Transverse colon (tissue), 4 donors: ENCODE measurements around the gene ZSWIM7. TPM values are rescaled to one million over a fixed set of nuclear protein-coding genes. Genes with fewer than 3 reads are reported as not detected.
A peak's percentile ranks its signal among the peaks of the same experiment; 100 is the strongest.

Experiments used
- DNase-seq: peaks from one replicate; pipeline ENCODE4 v3.0.0-alpha.2; 2019
- H3K27ac ChIP-seq, 4 donors: fragments of 200-600 bp; sonication (generic); 2 replicates each; pipeline ENCODE4 v1.5.1; 2016 to 2018; ENCODE audit warnings: inconsistent platforms in 4 of 4
- H3K27me3 ChIP-seq: fragments of 200-600 bp; sonication (generic); 2 replicates; pipeline ENCODE4 v1.5.1; 2017; ENCODE audit warnings: inconsistent platforms
- H3K36me3 ChIP-seq, 4 donors: fragments of 200-600 bp; sonication (generic); 2 replicates each; pipeline ENCODE4 v1.5.1; 2017 to 2019; ENCODE audit warnings: inconsistent platforms in 4 of 4
- H3K4me1 ChIP-seq, 4 donors: fragments of 200-600 bp; sonication (generic); 2 replicates each; pipeline ENCODE4 v1.5.1; 2017 to 2020; ENCODE audit warnings: inconsistent platforms in 4 of 4
- H3K4me3 ChIP-seq, 4 donors: fragments of 200-600 bp; sonication (generic); 1 replicate in 1 of 4; 2 replicates in 3 of 4; pipeline versions ENCODE4 v1.5.1 to v1.6.1; 2017 to 2019; ENCODE audit warnings: inconsistent platforms in 4 of 4
- H3K9me3 ChIP-seq, 2 donors: fragments of 200-600 bp; sonication (generic); 2 replicates each; pipeline ENCODE4 v1.5.1; 2017 to 2019; ENCODE audit warnings: inconsistent platforms in 2 of 2
- CTCF ChIP-seq, 5 experiments: fragments of 200-600 bp in 3 of 5; fragments of 450-650 bp in 2 of 5; sonication (generic) in 3 of 5; IDR thresholded peaks; 1 replicate in 2 of 5; 2 replicates in 3 of 5; pipeline ENCODE4 v1.5.1; 2016 to 2017; ENCODE audit warnings: antibody characterized with exemption in 5 of 5, inconsistent platforms in 3 of 5, mild to moderate bottlenecking in 2 of 5, moderate library complexity in 1 of 5
- EP300 ChIP-seq: sonication (generic); formaldehyde crosslinking; IDR thresholded peaks from one replicate; pipeline ENCODE4 v1.6.1; 2017; ENCODE audit warnings: antibody characterized with exemption, low read depth
- POLR2A ChIP-seq: fragments of 450-650 bp; IDR thresholded peaks from one replicate; pipeline ENCODE4 v1.6.1; 2016; ENCODE audit warnings: antibody characterized with exemption, mild to moderate bottlenecking, moderate library complexity
- POLR2AphosphoS5 ChIP-seq, 3 donors: sonication (generic); formaldehyde crosslinking; IDR thresholded peaks; one replicate each; pipeline ENCODE4 v1.6.1; 2016; ENCODE audit warnings: antibody characterized with exemption in 3 of 3
- WGBS, 2 donors: methylation state at CpG; one replicate each; pipeline ENCODE4 v1.1.5; 2018; ENCODE audit warnings: low coverage in 1 of 2; 5-methylcytosine and 5-hydroxymethylcytosine counted together
- in situ Hi-C, 4 donors: fragments of 200-750 bp; cut with MboI; loops; one replicate each; pipeline versions ENCODE4 v1.15.0 to v1.15.1; 2017; ENCODE audit warnings: low sequenced_read_pairs in 3 of 4, low pct_ligation_motif_present in 1 of 4, low pct_unique_long_range_greater_than_20kb in 1 of 4
- intact Hi-C: fragments of 100-400 bp; cut with DNase I; formaldehyde crosslinking; loops from one replicate; pipeline ENCODE4 v1.15.1; 2023; ENCODE audit warnings: low total_unique reads
- total RNA-seq, 4 donors: library from RNA; depleted of rRNA; stranded (reverse); fragments of >200 nt; gene quantifications; one replicate each; pipeline ENCODE4 v1.1.0, GENCODE V29; 2016

ZSWIM7 gene
- total RNA-seq, 4 donors from 2014 or later = 3.6 to 19.5 (median 18.6) TPM

- no peaks in the 10 kb centered on the region for H3K27me3 ChIP-seq
- H3K9me3 ChIP-seq = no peaks in the 10 kb centered on the region
- peak overlapping the region in 3 of 4 donors; percentile 25 to 38 (median 33) for H3K27ac ChIP-seq
- in situ Hi-C loops (no loop called here), intact Hi-C loops (no loop called here)
- H3K36me3 ChIP-seq = no peaks in the 10 kb centered on the region
- peaks cover 0 to 25% (median 18%) of the 10 kb centered on the region in 4 donors for H3K4me1 ChIP-seq
- H3K4me3 ChIP-seq = no peak overlapping the region
- 50 to 56% methylated on average over 2 to 7 of the region's 7 CpGs for WGBS, 2 donors
- DNase-seq = no peak
- no peak for TF ChIP-seq EP300
- TF ChIP-seq POLR2AphosphoS5 (IDR thresholded peaks at IDR 0.05) = no peak
- no peak for TF ChIP-seq POLR2A
- TF ChIP-seq CTCF (IDR thresholded peaks at IDR 0.05) = no peak
Measured at GRCh38 chr17:15952048-15952532, 47.4 kb downstream of the ZSWIM7 start.

GRCh38 chr17:15951368-15952047 is 48.0 kb downstream of the ZSWIM7 start:
- in situ Hi-C loops (no loop called here), intact Hi-C loops (no loop called here)
- H3K27me3 ChIP-seq = no peaks in the 10 kb centered on the region
- 59% methylated on average over 5 of the region's 6 CpGs; no CpG with 5 or more reads in 1 of the 2 donors for whole genome bisulfite sequencing, 2 donors
- peaks cover 0 to 31% (median 24%) of the 10 kb centered on the region in 4 donors for H3K4me1 ChIP-seq
- H3K27ac ChIP-seq = peak overlapping the region in 2 of 4 donors; percentile 33 to 38
- H3K4me3 ChIP-seq = no peak overlapping the region
- DNase-seq = no peak
- no peaks in the 10 kb centered on the region for H3K36me3 ChIP-seq
- no peaks in the 10 kb centered on the region for H3K9me3 ChIP-seq
- no peak for TF ChIP-seq POLR2AphosphoS5 (IDR thresholded peaks at IDR 0.05)
- TF ChIP-seq EP300 = no peak
- no peak for TF ChIP-seq POLR2A
- TF ChIP-seq CTCF (IDR thresholded peaks at IDR 0.05) = no peak

- peak overlapping the region; percentile 87 to 89 (median 89) for H3K27ac ChIP-seq
- no peaks in the 10 kb centered on the region for H3K36me3 ChIP-seq
- DNase-seq = peak; percentile 70
- TF ChIP-seq POLR2AphosphoS5 (IDR thresholded peaks at IDR 0.05) (peak in 2 of 3 donors; percentile 66 to 72), EP300 (no peak), POLR2A (peak; percentile 44), CTCF (IDR thresholded peaks at IDR 0.05) (no peak)
- H3K9me3 ChIP-seq = no peaks in the 10 kb centered on the region
- intact Hi-C loops (no loop called here), in situ Hi-C loops (loop anchor here in 3 of 4 donors (10.0 to 25.0 kb wide), 2 partner anchors 47 to 111 kb away; partner anchors contain the start of genes TTC19 (in 2 of the 3) and ZSWIM7 (in 2 of the 3))
- H3K27me3 ChIP-seq = peaks cover 10% of the 10 kb centered on the region
- peaks cover 0 to 52% (median 44%) of the 10 kb centered on the region in 4 donors for H3K4me1 ChIP-seq
- no peak overlapping the region for H3K4me3 ChIP-seq
- 44% methylated on average over 12 of the region's 16 CpGs; no CpG with 5 or more reads in 1 of the 2 donors for WGBS, 2 donors
Measured at GRCh38 chr17:15947976-15948752, 51.3 kb downstream of the ZSWIM7 start.

GRCh38 chr17:15947271-15947670 is 52.2 kb downstream of the ZSWIM7 start:
- intact Hi-C loops = no loop called here
- in situ Hi-C loops = loop anchor here in 3 of 4 donors (10.0 to 25.0 kb wide), 2 partner anchors 48 to 110 kb away; partner anchors contain the start of genes TTC19 (in 2 of the 3) and ZSWIM7 (in 2 of the 3)
- Histone ChIP-seq H3K9me3 (no peaks in the 10 kb centered on the region), H3K4me3 (no peak overlapping the region), H3K27ac (peak overlapping the region; percentile 87 to 89 (median 89)), H3K4me1 (peaks cover 0 to 52% (median 44%) of the 10 kb centered on the region in 4 donors), H3K27me3 (peaks cover 10% of the 10 kb centered on the region), H3K36me3 (no peaks in the 10 kb centered on the region)
- 51% methylated on average over 3 of the region's 3 CpGs; no CpG with 5 or more reads in 1 of the 2 donors for WGBS, 2 donors
- TF ChIP-seq POLR2A = peak; percentile 26
- no peak for TF ChIP-seq EP300
- no peak for TF ChIP-seq CTCF (IDR thresholded peaks at IDR 0.05)
- peak in 2 of 3 donors; percentile 21 to 41 for TF ChIP-seq POLR2AphosphoS5 (IDR thresholded peaks at IDR 0.05)
- DNase-seq = peak; percentile 72
